ENCODE results near the gene XYLT2.

- TF ChIP-seq, protein P1, sequence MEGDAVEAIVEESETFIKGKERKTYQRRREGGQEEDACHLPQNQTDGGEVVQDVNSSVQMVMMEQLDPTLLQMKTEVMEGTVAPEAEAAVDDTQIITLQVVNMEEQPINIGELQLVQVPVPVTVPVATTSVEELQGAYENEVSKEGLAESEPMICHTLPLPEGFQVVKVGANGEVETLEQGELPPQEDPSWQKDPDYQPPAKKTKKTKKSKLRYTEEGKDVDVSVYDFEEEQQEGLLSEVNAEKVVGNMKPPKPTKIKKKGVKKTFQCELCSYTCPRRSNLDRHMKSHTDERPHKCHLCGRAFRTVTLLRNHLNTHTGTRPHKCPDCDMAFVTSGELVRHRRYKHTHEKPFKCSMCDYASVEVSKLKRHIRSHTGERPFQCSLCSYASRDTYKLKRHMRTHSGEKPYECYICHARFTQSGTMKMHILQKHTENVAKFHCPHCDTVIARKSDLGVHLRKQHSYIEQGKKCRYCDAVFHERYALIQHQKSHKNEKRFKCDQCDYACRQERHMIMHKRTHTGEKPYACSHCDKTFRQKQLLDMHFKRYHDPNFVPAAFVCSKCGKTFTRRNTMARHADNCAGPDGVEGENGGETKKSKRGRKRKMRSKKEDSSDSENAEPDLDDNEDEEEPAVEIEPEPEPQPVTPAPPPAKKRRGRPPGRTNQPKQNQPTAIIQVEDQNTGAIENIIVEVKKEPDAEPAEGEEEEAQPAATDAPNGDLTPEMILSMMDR (IDR thresholded peaks at IDR 0.05), result no peak
- TF ChIP-seq USF2 (CRISPR knock-in tag; IDR thresholded peaks at IDR 0.05) (no peak), FOXK1 (CRISPR knock-in tag; IDR thresholded peaks at IDR 0.05) (no peak), ZNF263 (CRISPR knock-in tag; IDR thresholded peaks at IDR 0.05; ENCODE audit: low read depth) (no peak), ZNF232 (CRISPR knock-in tag; IDR thresholded peaks at IDR 0.05) (no peak)
- TF ChIP-seq, protein P2, sequence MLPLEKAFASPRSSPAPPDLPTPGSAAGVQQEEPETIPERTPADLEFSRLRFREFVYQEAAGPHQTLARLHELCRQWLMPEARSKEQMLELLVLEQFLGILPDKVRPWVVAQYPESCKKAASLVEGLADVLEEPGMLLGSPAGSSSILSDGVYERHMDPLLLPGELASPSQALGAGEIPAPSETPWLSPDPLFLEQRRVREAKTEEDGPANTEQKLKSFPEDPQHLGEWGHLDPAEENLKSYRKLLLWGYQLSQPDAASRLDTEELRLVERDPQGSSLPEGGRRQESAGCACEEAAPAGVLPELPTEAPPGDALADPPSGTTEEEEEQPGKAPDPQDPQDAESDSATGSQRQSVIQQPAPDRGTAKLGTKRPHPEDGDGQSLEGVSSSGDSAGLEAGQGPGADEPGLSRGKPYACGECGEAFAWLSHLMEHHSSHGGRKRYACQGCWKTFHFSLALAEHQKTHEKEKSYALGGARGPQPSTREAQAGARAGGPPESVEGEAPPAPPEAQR (CRISPR knock-in tag; IDR thresholded peaks at IDR 0.05), result no peak
- TF ChIP-seq, protein P3, sequence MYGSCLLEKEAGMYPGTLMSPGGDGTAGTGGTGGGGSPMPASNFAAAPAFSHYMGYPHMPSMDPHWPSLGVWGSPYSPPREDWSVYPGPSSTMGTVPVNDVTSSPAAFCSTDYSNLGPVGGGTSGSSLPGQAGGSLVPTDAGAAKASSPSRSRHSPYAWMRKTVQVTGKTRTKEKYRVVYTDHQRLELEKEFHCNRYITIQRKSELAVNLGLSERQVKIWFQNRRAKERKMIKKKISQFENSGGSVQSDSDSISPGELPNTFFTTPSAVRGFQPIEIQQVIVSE (CRISPR knock-in tag; IDR thresholded peaks at IDR 0.05; ENCODE audit: borderline replicate concordance), result no peak
- TF ChIP-seq, protein P4, sequence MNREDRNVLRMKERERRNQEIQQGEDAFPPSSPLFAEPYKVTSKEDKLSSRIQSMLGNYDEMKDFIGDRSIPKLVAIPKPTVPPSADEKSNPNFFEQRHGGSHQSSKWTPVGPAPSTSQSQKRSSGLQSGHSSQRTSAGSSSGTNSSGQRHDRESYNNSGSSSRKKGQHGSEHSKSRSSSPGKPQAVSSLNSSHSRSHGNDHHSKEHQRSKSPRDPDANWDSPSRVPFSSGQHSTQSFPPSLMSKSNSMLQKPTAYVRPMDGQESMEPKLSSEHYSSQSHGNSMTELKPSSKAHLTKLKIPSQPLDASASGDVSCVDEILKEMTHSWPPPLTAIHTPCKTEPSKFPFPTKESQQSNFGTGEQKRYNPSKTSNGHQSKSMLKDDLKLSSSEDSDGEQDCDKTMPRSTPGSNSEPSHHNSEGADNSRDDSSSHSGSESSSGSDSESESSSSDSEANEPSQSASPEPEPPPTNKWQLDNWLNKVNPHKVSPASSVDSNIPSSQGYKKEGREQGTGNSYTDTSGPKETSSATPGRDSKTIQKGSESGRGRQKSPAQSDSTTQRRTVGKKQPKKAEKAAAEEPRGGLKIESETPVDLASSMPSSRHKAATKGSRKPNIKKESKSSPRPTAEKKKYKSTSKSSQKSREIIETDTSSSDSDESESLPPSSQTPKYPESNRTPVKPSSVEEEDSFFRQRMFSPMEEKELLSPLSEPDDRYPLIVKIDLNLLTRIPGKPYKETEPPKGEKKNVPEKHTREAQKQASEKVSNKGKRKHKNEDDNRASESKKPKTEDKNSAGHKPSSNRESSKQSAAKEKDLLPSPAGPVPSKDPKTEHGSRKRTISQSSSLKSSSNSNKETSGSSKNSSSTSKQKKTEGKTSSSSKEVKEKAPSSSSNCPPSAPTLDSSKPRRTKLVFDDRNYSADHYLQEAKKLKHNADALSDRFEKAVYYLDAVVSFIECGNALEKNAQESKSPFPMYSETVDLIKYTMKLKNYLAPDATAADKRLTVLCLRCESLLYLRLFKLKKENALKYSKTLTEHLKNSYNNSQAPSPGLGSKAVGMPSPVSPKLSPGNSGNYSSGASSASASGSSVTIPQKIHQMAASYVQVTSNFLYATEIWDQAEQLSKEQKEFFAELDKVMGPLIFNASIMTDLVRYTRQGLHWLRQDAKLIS (CRISPR knock-in tag; IDR thresholded peaks at IDR 0.05; ENCODE audit: borderline replicate concordance), result no peak
Observed at GRCh38 chr17:50386510-50386909, 40.6 kb downstream of the XYLT2 start.
